Lung (tissue), 12 donors: Measurements from ENCODE around the gene FAM180A. TPM values are rescaled to one million over a fixed set of nuclear protein-coding genes. Genes with fewer than 3 reads are reported as not detected.

Experiments used
- ATAC-seq: fragments of 200-7000 bp; cut with Tn5 transposase; one replicate; pipeline ENCODE4 v1.9.1; 2020; ENCODE audit warnings: moderate number of reproducible peaks; ENCODE audit not compliant: insufficient read depth, low FRiP score
- DNase-seq, 3 donors: peaks; one replicate each; pipeline ENCODE4 v3.0.0-alpha.2; 2013 to 2017
- H3K27ac ChIP-seq, 2 donors: one replicate each; pipeline ENCODE4 v1.5.1; 2013; ENCODE audit warnings: mild to moderate bottlenecking in 2 of 2, moderate library complexity in 2 of 2, control low read depth in 1 of 2, inconsistent platforms in 1 of 2, low read depth in 1 of 2, low read length in 1 of 2
- H3K27me3 ChIP-seq, 3 donors: one replicate each; pipeline ENCODE4 v1.5.1; 2013; ENCODE audit warnings: low read length in 2 of 3; ENCODE audit not compliant: control insufficient read depth in 3 of 3, insufficient read depth in 3 of 3
- H3K36me3 ChIP-seq, 4 donors: one replicate each; pipeline ENCODE4 v1.5.1; 2013; ENCODE audit warnings: low read length in 4 of 4, mild to moderate bottlenecking in 1 of 4, moderate library complexity in 1 of 4; ENCODE audit not compliant: control insufficient read depth in 4 of 4, insufficient read depth in 4 of 4
- H3K4me1 ChIP-seq, 5 donors: one replicate each; pipeline ENCODE4 v1.5.1; 2013; ENCODE audit warnings: low read length in 5 of 5, mild to moderate bottlenecking in 2 of 5, moderate library complexity in 1 of 5; ENCODE audit not compliant: control insufficient read depth in 5 of 5, insufficient read depth in 5 of 5
- H3K4me3 ChIP-seq: one replicate; pipeline ENCODE4 v1.5.1; 2013; ENCODE audit warnings: mild to moderate bottlenecking, control low read depth, moderate library complexity
- H3K9ac ChIP-seq, 2 donors: one replicate each; pipeline ENCODE4 v1.5.1; 2013; ENCODE audit warnings: low read length in 2 of 2, control low read depth in 1 of 2; ENCODE audit not compliant: insufficient read depth in 1 of 2
- H3K9me3 ChIP-seq, 4 donors: one replicate each; pipeline ENCODE4 v1.5.1; 2013; ENCODE audit warnings: low read length in 3 of 4, mild to moderate bottlenecking in 1 of 4, moderate library complexity in 1 of 4; ENCODE audit not compliant: control insufficient read depth in 4 of 4, insufficient read depth in 3 of 4
- CTCF ChIP-seq: IDR thresholded peaks from 2 replicates; pipeline ENCODE4 v1.5.1; 2012; ENCODE audit warnings: mild to moderate bottlenecking; ENCODE audit errors: control extremely low read depth, extremely low read depth
- WGBS, 2 donors: extraction: QIAGEN DNeasy Blood & Tissue Kit; methylation state at CpG; one replicate each; pipeline ENCODE4 v1.1.7; 2013; 5-methylcytosine and 5-hydroxymethylcytosine counted together
- polyA plus RNA-seq, 2 donors: library from polyadenylated mRNA; stranded (reverse); fragments of 200-250 nt; gene quantifications; one replicate each; pipeline ENCODE4 v1.2.1, GENCODE V29; 2013
- total RNA-seq, 2 donors: library from RNA; depleted of rRNA in 1 of 2; stranded (reverse); fragments of >200 nt in 1 of 2; gene quantifications; one replicate each; pipeline ENCODE4 v1.2.1, GENCODE V29; 2014 to 2021
- donor health status: control.
- donor health status: control.
- donor health status: Bipolar disorder and iron deficiency.
- donor health status: healthy.
- donor health status: DM: yes; HTN: yes; CAD: no.

The FAM180A gene
- total and polyA plus RNA-seq, 4 donors = 0.18 to 2.1 (median 1.3) TPM

- H3K27ac ChIP-seq = no peak overlapping the region
- H3K9ac ChIP-seq = no peak overlapping the region
- no peak for ATAC-seq
- DNase-seq = no peak
- no peaks in the 10 kb centered on the region for H3K27me3 ChIP-seq
- no peaks in the 10 kb centered on the region for H3K36me3 ChIP-seq
- H3K4me3 ChIP-seq = no peak overlapping the region
- 53 to 54% methylated on average over 7 of the region's 7 CpGs for WGBS, 2 donors
- no peaks in the 10 kb centered on the region for H3K9me3 ChIP-seq
- peaks cover 0 to 2% (median 0%) of the 10 kb centered on the region in 5 donors for H3K4me1 ChIP-seq
- no peak for TF ChIP-seq CTCF
These were observed 35.8 kb downstream of the FAM180A start for GRCh38 chr7:135712796-135713195.

- peaks cover 0 to 2% (median 0%) of the 10 kb centered on the region in 5 donors for H3K4me1 ChIP-seq
- TF ChIP-seq CTCF = no peak
- DNase-seq (no peak), ATAC-seq (no peak)
- H3K36me3 ChIP-seq = no peaks in the 10 kb centered on the region
- H3K9ac ChIP-seq = no peak overlapping the region
- H3K4me3 ChIP-seq = no peak overlapping the region
- no peaks in the 10 kb centered on the region for H3K9me3 ChIP-seq
- H3K27me3 ChIP-seq = no peaks in the 10 kb centered on the region
- H3K27ac ChIP-seq = no peak overlapping the region
- 71 to 76% methylated on average over 4 of the region's 4 CpGs for WGBS, 2 donors
These were observed 36.3 kb downstream of the FAM180A start for GRCh38 chr7:135712182-135712782.

GRCh38 chr7:135711139-135711469, 37.5 kb downstream of the FAM180A start:
- TF ChIP-seq CTCF = no peak
- no peak for ATAC-seq
- Histone ChIP-seq H3K36me3 (no peaks in the 10 kb centered on the region), H3K4me1 (peaks cover 0 to 1% (median 0%) of the 10 kb centered on the region in 5 donors), H3K4me3 (no peak overlapping the region), H3K9ac (no peak overlapping the region), H3K9me3 (no peaks in the 10 kb centered on the region), H3K27ac (no peak overlapping the region), H3K27me3 (no peaks in the 10 kb centered on the region)
- DNase-seq = no peak
- 67 to 71% methylated on average over 8 of the region's 8 CpGs for WGBS, 2 donors

GRCh38 chr7:135710417-135711138, 38.0 kb downstream of the FAM180A start:
- H3K4me1 ChIP-seq = peaks cover 0 to 1% (median 0%) of the 10 kb centered on the region in 5 donors
- DNase-seq (no peak), ATAC-seq (no peak)
- 49 to 52% methylated on average over 11 of the region's 11 CpGs for WGBS, 2 donors
- H3K9me3 ChIP-seq = no peaks in the 10 kb centered on the region
- H3K4me3 ChIP-seq = no peak overlapping the region
- H3K36me3 ChIP-seq = no peaks in the 10 kb centered on the region
- no peak overlapping the region for H3K27ac ChIP-seq
- no peaks in the 10 kb centered on the region for H3K27me3 ChIP-seq
- H3K9ac ChIP-seq = no peak overlapping the region
- no peak for TF ChIP-seq CTCF
